ENCODE data around the gene HIF1AN.

Gene HIF1AN

GRCh38 chr10:100535715-100536353, at the start of gene HIF1AN:
Gene HIF1AN (plus strand): TSS chr10:100535943. CDS start chr10:100535959, 16 bp downstream.
- peak; percentile 83 for TF ChIP-seq CTCF (IDR thresholded peaks at IDR 0.05; ENCODE audit: extremely low read depth, missing control alignments)
- DNase-seq (ENCODE audit: low spot score): peak; percentile 94

GRCh38 chr10:100487529-100487928, 48.2 kb upstream of the HIF1AN start:
- no peak for DNase-seq (ENCODE audit: low spot score)
- TF ChIP-seq CTCF (IDR thresholded peaks at IDR 0.05; ENCODE audit: extremely low read depth, missing control alignments): no peak

GRCh38 chr10:100489396-100489795, 46.3 kb upstream of the HIF1AN start:
- TF ChIP-seq CTCF (IDR thresholded peaks at IDR 0.05; ENCODE audit: extremely low read depth, missing control alignments): no peak
- DNase-seq (ENCODE audit: low spot score): no peak

- no peak for TF ChIP-seq CTCF (IDR thresholded peaks at IDR 0.05; ENCODE audit: extremely low read depth, missing control alignments)
- no peak for DNase-seq (ENCODE audit: low spot score)
Measured at GRCh38 chr10:100490531-100490930, 45.2 kb upstream of the HIF1AN start.

GRCh38 chr10:100496567-100496966, 39.2 kb upstream of the HIF1AN start:
- DNase-seq (ENCODE audit: low spot score): no peak
- TF ChIP-seq CTCF (IDR thresholded peaks at IDR 0.05; ENCODE audit: extremely low read depth, missing control alignments): no peak

- no peak for TF ChIP-seq CTCF (IDR thresholded peaks at IDR 0.05; ENCODE audit: extremely low read depth, missing control alignments)
Measured at GRCh38 chr10:100498059-100498458, 37.7 kb upstream of the HIF1AN start.

GRCh38 chr10:100501423-100501822, 34.3 kb upstream of the HIF1AN start:
- DNase-seq (ENCODE audit: low spot score): no peak
- no peak for TF ChIP-seq CTCF (IDR thresholded peaks at IDR 0.05; ENCODE audit: extremely low read depth, missing control alignments)

More at GRCh38 chr10:100498059-100498458, 37.7 kb upstream of the HIF1AN start:
- no peak for DNase-seq (ENCODE audit: low spot score)

Data from GM20000 (cell line).